Non-pigmented ciliary epithelial cell (primary cell): ENCODE results near the gene SCN9A.
"Not testable (repeated sequence)": the region's sequence is repeated elsewhere in the genome, so short reads cannot be mapped to it uniquely, and the experiment has no call there.

Experiments
- DNase-seq: peaks from one replicate; pipeline ENCODE4 v3.0.0-alpha.2; 2010; ENCODE audit warnings: low read depth

The SCN9A gene

GRCh38 chr2:166375736-166376487 is at the start of gene SCN9A:
SCN9A (minus strand) TSS chr2:166375944; CDS start chr2:166311756, 64,188 bp downstream.
- no peak for DNase-seq

GRCh38 chr2:166424841-166425240 is 49.1 kb upstream of the SCN9A start:
- no peak for DNase-seq

- DNase-seq: peak; percentile 23
Observed at GRCh38 chr2:166419616-166419934, 43.8 kb upstream of the SCN9A start.

- DNase-seq: no peak
Observed at GRCh38 chr2:166418853-166419615, 43.3 kb upstream of the SCN9A start.

- DNase-seq: peak; percentile 22
Observed at GRCh38 chr2:166417669-166418068, 41.9 kb upstream of the SCN9A start.

- DNase-seq: no peak
Observed at GRCh38 chr2:166413255-166413654, 37.5 kb upstream of the SCN9A start.

GRCh38 chr2:166411473-166412230 is 35.9 kb upstream of the SCN9A start:
- peak; percentile 75 for DNase-seq

- DNase-seq: peak; percentile 93
Observed at GRCh38 chr2:166410828-166411472, 35.2 kb upstream of the SCN9A start.

- not testable (repeated sequence) for DNase-seq
Observed at GRCh38 chr2:166407746-166408145, 32.0 kb upstream of the SCN9A start.

GRCh38 chr2:166406374-166406773 is 30.6 kb upstream of the SCN9A start:
- DNase-seq: no peak

GRCh38 chr2:166405569-166405926 is 29.8 kb upstream of the SCN9A start:
- no peak for DNase-seq

- DNase-seq: no peak
Observed at GRCh38 chr2:166404831-166405568, 29.3 kb upstream of the SCN9A start.

GRCh38 chr2:166394245-166394644 is 18.5 kb upstream of the SCN9A start:
- DNase-seq: no peak

- no peak for DNase-seq
Observed at GRCh38 chr2:166393008-166393407, 17.3 kb upstream of the SCN9A start.

GRCh38 chr2:166388481-166389070 is 12.8 kb upstream of the SCN9A start:
- DNase-seq: no peak

GRCh38 chr2:166385313-166385712 is 9.6 kb upstream of the SCN9A start:
- no peak for DNase-seq

- DNase-seq: no peak
Observed at GRCh38 chr2:166384774-166385173, 9.0 kb upstream of the SCN9A start.

GRCh38 chr2:166382448-166382847 is 6.7 kb upstream of the SCN9A start:
- DNase-seq: no peak

GRCh38 chr2:166380615-166381014 is 4.9 kb upstream of the SCN9A start:
- DNase-seq: no peak

GRCh38 chr2:166376873-166377272 is 1.1 kb upstream of the SCN9A start:
- DNase-seq: no peak

- no peak for DNase-seq
Observed at GRCh38 chr2:166376488-166376828, 714 bp upstream of the SCN9A start.
